Esophagus (tissue), 2 donors: ENCODE results near the gene RBM5. TPM values are rescaled to one million over a fixed set of nuclear protein-coding genes. Genes with fewer than 3 reads are reported as not detected.

Experiments used
- H3K27ac ChIP-seq, 2 donors: one replicate each; pipeline ENCODE4 v1.5.1; 2013; ENCODE audit warnings: low read depth in 2 of 2, mild to moderate bottlenecking in 2 of 2, inconsistent platforms in 1 of 2, low read length in 1 of 2, moderate library complexity in 1 of 2
- H3K27me3 ChIP-seq, 2 donors: one replicate each; pipeline ENCODE4 v1.6.1; 2013; ENCODE audit warnings: low read length in 2 of 2, control low read depth in 1 of 2, mild to moderate bottlenecking in 1 of 2; ENCODE audit not compliant: insufficient read depth in 2 of 2, control insufficient read depth in 1 of 2
- H3K36me3 ChIP-seq, 2 donors: one replicate each; pipeline ENCODE4 v1.6.1; 2013; ENCODE audit warnings: low read length in 1 of 2; ENCODE audit not compliant: control insufficient read depth in 2 of 2, insufficient read depth in 2 of 2
- H3K4me1 ChIP-seq, 2 donors: one replicate each; pipeline ENCODE4 v1.6.1; 2013; ENCODE audit warnings: low read length in 1 of 2; ENCODE audit not compliant: control insufficient read depth in 2 of 2, insufficient read depth in 2 of 2
- H3K4me3 ChIP-seq, 2 donors: one replicate each; pipeline ENCODE4 v1.5.1; 2013; ENCODE audit warnings: low read length in 2 of 2, mild to moderate bottlenecking in 2 of 2, low read depth in 1 of 2, moderate library complexity in 1 of 2
- H3K9me3 ChIP-seq, 2 donors: one replicate each; pipeline ENCODE4 v1.6.1; 2013; ENCODE audit warnings: mild to moderate bottlenecking in 2 of 2, low read depth in 1 of 2, low read length in 1 of 2, moderate library complexity in 1 of 2; ENCODE audit not compliant: control insufficient read depth in 2 of 2, insufficient read depth in 1 of 2
- WGBS, 2 donors: extraction: QIAGEN DNeasy Blood & Tissue Kit; methylation state at CpG; one replicate each; pipeline ENCODE4 v1.1.7; 2013; 5-methylcytosine and 5-hydroxymethylcytosine counted together
- polyA plus RNA-seq, 2 donors: library from polyadenylated mRNA; stranded (reverse); fragments of 200-250 nt; gene quantifications; one replicate each; pipeline ENCODE4 v1.2.3, GENCODE V29; 2013
- donor health status: healthy with polysubstance abuse.
- donor health status: Bipolar disorder and iron deficiency.

Gene RBM5
- polyA plus RNA-seq, 2 donors: 62.0 to 97.4 TPM

DNA sequence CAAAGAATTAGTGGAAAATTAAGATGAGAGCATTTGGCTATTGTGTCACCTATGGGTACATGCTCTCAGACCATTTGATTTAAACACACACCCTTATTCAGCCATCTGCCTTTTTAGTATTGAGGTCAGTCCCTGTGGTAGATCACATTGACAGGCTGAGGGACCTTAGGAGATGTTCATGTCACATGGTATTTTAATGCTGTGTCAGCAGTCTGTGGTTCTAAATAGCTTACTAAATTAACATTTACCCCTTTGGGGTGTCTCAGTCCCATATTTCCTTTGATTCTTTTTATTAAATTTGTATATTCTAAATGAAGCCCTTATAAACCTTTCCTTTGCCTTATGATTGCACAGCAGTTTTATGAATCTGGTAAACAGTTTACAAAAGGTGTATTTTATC, 2.3 kb downstream of the RBM5 start:
- Histone ChIP-seq H3K27ac (no peak overlapping the region), H3K4me1 (peaks cover 0 to 2% of the 10 kb centered on the region in 2 donors), H3K9me3 (no peaks in the 10 kb centered on the region), H3K27me3 (no peaks in the 10 kb centered on the region), H3K36me3 (peaks cover 14 to 22% of the 10 kb centered on the region in 2 donors), H3K4me3 (peak overlapping the region in 1 of 2 donors; percentile 99)

DNA sequence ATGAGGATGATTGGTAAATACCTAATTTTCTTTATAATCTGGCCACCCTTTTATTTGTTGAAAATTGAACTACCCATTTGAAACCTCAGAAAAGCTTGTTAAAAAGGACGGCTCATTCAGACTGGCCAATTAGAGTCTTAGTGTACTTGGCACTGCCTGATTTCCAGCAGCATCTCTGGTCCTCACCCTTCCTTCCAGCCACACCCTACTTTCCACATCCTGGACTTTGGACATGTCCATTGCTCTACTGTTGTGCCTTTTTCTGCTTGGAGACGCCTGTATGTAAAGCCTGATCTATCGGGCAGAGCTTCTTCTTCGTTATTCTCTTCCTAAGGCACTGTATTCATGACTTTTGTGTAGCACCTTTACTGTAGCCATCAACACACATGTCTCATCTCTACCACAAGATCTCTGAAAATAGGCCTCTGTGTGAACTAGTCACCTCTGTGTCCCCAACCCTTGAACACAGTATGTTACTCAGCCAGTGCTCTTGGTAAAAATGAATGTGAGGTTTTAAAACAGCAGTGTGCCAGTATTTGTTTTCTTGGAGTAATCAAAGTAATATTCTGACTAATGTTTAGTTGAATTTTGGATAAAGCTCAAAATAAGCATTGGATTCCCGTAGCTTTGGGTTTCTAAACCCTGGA, 6.8 kb downstream of the RBM5 start:
- Histone ChIP-seq H3K4me3 (no peak overlapping the region), H3K27me3 (no peaks in the 10 kb centered on the region), H3K4me1 (peaks cover 0 to 2% of the 10 kb centered on the region in 2 donors), H3K9me3 (no peaks in the 10 kb centered on the region), H3K27ac (no peak overlapping the region), H3K36me3 (peaks cover 19 to 36% of the 10 kb centered on the region in 2 donors)
- WGBS, 2 donors: 84 to 90% methylated on average over 5 of the region's 5 CpGs

DNA sequence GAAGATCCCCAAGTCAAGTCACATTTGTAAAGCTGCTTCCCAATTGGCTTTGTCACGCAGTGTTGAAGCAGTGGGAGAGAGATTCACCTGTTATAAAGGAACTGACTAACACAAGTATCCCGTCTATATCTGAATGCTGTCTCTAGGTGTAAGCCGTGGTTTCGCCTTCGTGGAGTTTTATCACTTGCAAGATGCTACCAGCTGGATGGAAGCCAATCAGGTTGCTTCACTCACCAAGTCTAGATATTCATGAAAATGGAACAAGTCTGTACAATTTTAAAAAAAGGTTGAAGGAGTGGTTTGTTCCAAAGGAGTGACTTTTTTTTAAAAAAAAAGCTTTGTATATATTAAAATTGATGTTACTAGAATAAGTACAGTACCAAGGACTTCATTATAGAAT, 11.7 kb downstream of the RBM5 start:
- no peaks in the 10 kb centered on the region for H3K9me3 ChIP-seq
- H3K36me3 ChIP-seq: peaks cover 23 to 35% of the 10 kb centered on the region in 2 donors
- H3K27ac ChIP-seq: no peak overlapping the region
- WGBS, 2 donors: 84 to 90% methylated on average over 5 of the region's 5 CpGs
- H3K4me1 ChIP-seq: no peaks in the 10 kb centered on the region
- no peaks in the 10 kb centered on the region for H3K27me3 ChIP-seq
- H3K4me3 ChIP-seq: no peak overlapping the region

DNA sequence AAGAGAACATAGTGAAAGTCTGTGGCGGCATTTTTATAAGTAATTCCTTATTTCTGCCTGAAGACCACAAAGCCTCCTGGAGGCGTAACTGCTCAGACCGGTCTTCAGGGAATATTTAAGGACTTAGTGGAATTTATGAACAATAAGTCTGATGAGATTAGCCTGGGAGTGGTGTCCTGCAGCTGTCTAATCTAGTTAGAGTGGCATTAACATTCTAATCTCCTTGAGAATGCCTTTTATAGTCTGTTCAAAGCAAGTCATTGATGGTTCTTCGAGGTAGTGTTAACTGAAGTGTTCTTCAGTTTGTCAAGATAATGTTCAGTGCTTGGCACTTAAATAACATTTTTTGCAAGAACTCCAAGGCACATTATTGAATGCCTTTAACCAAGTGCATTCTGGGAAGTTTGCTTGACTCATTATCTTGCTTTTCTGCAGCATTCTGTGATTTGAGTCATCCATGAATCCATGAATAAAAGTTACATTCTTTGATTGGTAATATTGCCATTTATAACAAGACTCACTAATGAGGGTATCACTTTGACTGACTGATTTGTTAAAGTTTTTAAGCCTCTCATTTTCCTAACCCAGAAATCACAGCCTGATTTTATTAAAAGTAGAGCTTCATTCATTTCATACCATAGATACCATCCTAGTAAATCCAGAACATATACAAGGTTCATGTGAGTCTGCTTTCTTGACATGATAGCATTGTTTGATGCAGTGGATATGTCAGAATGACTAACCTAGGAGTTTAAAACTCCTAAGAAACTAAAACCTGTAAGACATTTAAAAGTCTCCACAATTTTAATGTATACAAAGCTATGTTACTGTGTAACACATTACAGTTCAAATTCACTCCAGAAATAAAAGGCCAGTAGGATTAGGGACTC, 12.5 kb downstream of the RBM5 start:
- Histone ChIP-seq H3K9me3 (no peaks in the 10 kb centered on the region), H3K27ac (no peak overlapping the region), H3K36me3 (peaks cover 23 to 32% of the 10 kb centered on the region in 2 donors), H3K27me3 (no peaks in the 10 kb centered on the region), H3K4me1 (no peaks in the 10 kb centered on the region), H3K4me3 (no peak overlapping the region)
- 64 to 67% methylated on average over 4 of the region's 4 CpGs for WGBS, 2 donors

DNA sequence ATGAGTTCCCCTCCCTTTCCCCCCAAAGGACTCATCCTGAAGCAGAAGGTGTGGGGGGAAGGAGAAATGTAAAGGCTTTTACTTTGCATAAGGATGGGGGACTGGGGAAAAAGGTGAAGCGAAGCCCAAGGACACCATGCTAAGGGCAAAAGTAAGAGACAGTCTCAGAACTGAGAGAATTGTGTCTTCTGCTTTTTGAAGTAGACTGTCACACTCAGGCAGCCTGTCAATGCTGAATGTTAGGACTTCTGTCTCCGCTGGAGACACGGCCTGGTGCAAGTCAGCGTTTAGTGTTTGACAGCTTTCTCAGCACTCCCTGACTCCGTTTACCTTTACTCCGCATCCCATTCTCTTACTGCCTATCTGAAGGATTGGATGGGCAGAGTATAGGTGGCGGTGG, 13.8 kb downstream of the RBM5 start:
- Histone ChIP-seq H3K27me3 (no peaks in the 10 kb centered on the region), H3K4me1 (no peaks in the 10 kb centered on the region), H3K9me3 (no peaks in the 10 kb centered on the region), H3K27ac (no peak overlapping the region), H3K4me3 (no peak overlapping the region), H3K36me3 (peaks cover 25 to 36% of the 10 kb centered on the region in 2 donors)
- WGBS, 2 donors: 91 to 94% methylated on average over 7 of the region's 7 CpGs

DNA sequence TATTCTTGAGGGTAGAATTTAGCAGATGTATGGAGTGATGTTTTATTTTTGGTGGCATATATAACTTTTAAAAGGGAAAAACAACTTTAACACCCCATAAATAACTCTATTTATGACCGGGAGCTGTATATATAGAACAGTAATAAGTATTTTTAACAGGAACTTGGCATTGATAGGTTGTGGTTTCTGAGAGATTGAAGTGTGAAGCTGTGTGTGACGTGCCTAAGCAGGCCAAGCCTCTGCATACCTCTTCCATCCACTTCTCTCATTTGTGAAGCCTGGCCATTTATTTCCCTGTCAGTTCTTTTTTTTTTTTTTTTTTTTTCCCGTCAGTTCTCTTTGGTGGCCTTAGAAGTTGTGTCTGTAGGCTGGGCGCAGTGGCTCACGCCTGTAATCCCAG, 23.0 kb downstream of the RBM5 start:
- Histone ChIP-seq H3K27ac (no peak overlapping the region), H3K27me3 (no peaks in the 10 kb centered on the region), H3K36me3 (peaks cover 49 to 59% of the 10 kb centered on the region in 2 donors), H3K9me3 (no peaks in the 10 kb centered on the region), H3K4me3 (no peak overlapping the region), H3K4me1 (no peaks in the 10 kb centered on the region)
- 67 to 76% methylated on average over 5 of the region's 5 CpGs for WGBS, 2 donors

DNA sequence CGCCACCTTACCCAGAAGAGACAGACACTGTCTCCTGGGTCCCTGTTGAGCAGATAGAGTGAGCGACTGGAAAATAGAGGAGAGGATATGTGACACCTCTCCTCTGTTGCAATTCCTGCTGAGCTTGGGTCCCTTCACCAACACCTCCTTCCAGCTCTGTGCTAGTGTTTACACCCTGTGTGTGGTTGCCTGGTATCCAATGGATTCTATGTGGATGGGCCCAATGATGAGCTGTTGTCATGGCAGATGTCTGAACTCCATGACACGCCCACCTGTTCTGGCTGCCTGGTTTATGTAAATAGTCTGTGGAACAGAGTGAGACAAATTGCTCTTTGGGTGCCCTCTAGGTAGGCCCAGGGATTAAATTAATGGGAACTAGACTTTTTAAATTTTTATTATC, 23.7 kb downstream of the RBM5 start:
- no peaks in the 10 kb centered on the region for H3K4me1 ChIP-seq
- no peaks in the 10 kb centered on the region for H3K9me3 ChIP-seq
- WGBS, 2 donors: 92 to 94% methylated on average over 3 of the region's 3 CpGs
- H3K36me3 ChIP-seq: peaks cover 52 to 58% of the 10 kb centered on the region in 2 donors
- H3K27ac ChIP-seq: no peak overlapping the region
- no peaks in the 10 kb centered on the region for H3K27me3 ChIP-seq
- no peak overlapping the region for H3K4me3 ChIP-seq

DNA sequence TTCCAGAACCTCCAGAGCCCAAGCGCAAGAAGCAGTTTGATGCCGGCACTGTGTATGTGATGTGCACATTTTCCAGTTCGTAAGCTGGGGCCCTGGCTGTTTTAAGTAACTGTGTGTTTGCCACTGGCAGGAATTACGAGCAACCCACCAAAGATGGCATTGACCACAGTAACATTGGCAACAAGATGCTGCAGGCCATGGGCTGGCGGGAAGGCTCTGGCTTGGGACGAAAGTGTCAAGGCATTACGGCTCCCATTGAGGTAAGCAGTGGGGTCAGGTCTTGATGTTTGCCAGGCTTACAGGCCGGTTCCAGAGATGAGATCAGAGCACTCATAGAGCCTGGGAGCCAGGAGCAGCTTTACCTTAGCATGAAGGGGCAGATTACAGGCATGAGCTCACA, 28.4 kb downstream of the RBM5 start:
- Histone ChIP-seq H3K27ac (no peak overlapping the region), H3K36me3 (peaks cover 50 to 67% of the 10 kb centered on the region in 2 donors), H3K9me3 (no peaks in the 10 kb centered on the region), H3K27me3 (no peaks in the 10 kb centered on the region), H3K4me1 (peaks cover 0 to 4% of the 10 kb centered on the region in 2 donors), H3K4me3 (no peak overlapping the region)
- 92 to 95% methylated on average over 8 of the region's 8 CpGs for WGBS, 2 donors

DNA sequence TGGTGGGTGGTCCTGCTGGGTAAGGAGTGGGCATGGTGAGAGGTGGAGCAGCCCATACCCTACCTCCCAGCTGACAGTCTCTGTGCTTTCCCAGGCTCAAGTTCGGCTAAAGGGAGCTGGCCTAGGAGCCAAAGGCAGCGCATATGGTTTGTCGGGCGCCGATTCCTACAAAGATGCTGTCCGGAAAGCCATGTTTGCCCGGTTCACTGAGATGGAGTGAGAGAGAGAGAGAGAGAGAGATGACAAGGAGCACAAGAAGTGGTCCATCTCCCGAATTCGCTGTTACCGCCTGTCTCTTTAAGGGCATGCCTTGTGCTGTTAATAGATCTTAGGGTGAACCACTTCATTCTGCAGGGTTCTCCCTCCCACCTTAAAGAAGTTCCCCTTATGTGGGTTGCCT, 29.5 kb downstream of the RBM5 start:
- no peak overlapping the region for H3K27ac ChIP-seq
- 84 to 88% methylated on average over 10 of the region's 10 CpGs for WGBS, 2 donors
- H3K36me3 ChIP-seq: peaks cover 41 to 62% of the 10 kb centered on the region in 2 donors
- no peak overlapping the region for H3K4me3 ChIP-seq
- H3K27me3 ChIP-seq: no peaks in the 10 kb centered on the region
- no peaks in the 10 kb centered on the region for H3K9me3 ChIP-seq
- peaks cover 0 to 15% of the 10 kb centered on the region in 2 donors for H3K4me1 ChIP-seq
